Smooth muscle cell (in vitro differentiated cells): ENCODE data around the gene AMZ1. TPM values are rescaled to one million over a fixed set of nuclear protein-coding genes. Genes with fewer than 3 reads are reported as not detected.

Experiments
- DNase-seq: peaks from one replicate; lab custom pipeline; 2025; ENCODE audit not compliant: unreplicated experiment; lab: John Stamatoyannopoulos, UW
- H2AFZ ChIP-seq: fragments of 200-600 bp; sonication (generic); 2 replicates; pipeline ENCODE4 v1.6.0; 2016; ENCODE audit warnings: antibody characterized with exemption, low read depth, mild to moderate bottlenecking
- H3F3A ChIP-seq: fragments of 200-600 bp; sonication (generic); 2 replicates; pipeline ENCODE4 v1.6.0; 2017; ENCODE audit warnings: antibody characterized with exemption, low read depth
- H3K27ac ChIP-seq: fragments of 200-600 bp; sonication (generic); 2 replicates; pipeline ENCODE4 v1.5.1; 2016; ENCODE audit warnings: low read depth, mild to moderate bottlenecking
- H3K27me3 ChIP-seq: fragments of 200-600 bp; sonication (generic); 2 replicates; pipeline ENCODE4 v1.6.1; 2016; ENCODE audit warnings: low read depth, mild to moderate bottlenecking
- H3K36me3 ChIP-seq: fragments of 200-600 bp; sonication (generic); 2 replicates; pipeline ENCODE4 v1.5.1; 2016; ENCODE audit warnings: low read depth
- H3K4me1 ChIP-seq: fragments of 200-600 bp; sonication (generic); 2 replicates; pipeline ENCODE4 v1.5.1; 2016; ENCODE audit warnings: low read depth
- H3K4me2 ChIP-seq: fragments of 200-600 bp; sonication (generic); 2 replicates; pipeline ENCODE4 v1.6.0; 2016; ENCODE audit warnings: mild to moderate bottlenecking
- H3K4me3 ChIP-seq: fragments of 200-600 bp; sonication (generic); 2 replicates; pipeline ENCODE4 v1.5.1; 2016; ENCODE audit warnings: mild to moderate bottlenecking
- H3K79me2 ChIP-seq: fragments of 200-600 bp; sonication (generic); 2 replicates; pipeline ENCODE4 v1.6.0; 2016; ENCODE audit warnings: low read depth, mild to moderate bottlenecking
- H3K9ac ChIP-seq: fragments of 200-600 bp; sonication (generic); 2 replicates; pipeline ENCODE4 v1.6.0; 2016; ENCODE audit warnings: low read depth
- H3K9me3 ChIP-seq: fragments of 200-600 bp; sonication (generic); replicated peaks from 2 replicates; pipeline ENCODE4 v1.5.1; 2016; ENCODE audit warnings: low read depth
- H4K20me1 ChIP-seq: fragments of 200-600 bp; sonication (generic); 2 replicates; pipeline ENCODE4 v1.6.0; 2016; ENCODE audit warnings: low read depth
- WGBS: methylation state at CpG from one replicate; pipeline ENCODE4 v1.1.7; 2016; ENCODE audit warnings: low lambda C conversion rate; 5-methylcytosine and 5-hydroxymethylcytosine counted together
- polyA plus RNA-seq: library from polyadenylated mRNA; unstranded; fragments of >200 nt; fragmentation: Nextera tagmentation; extraction: Ambion mirVana; gene quantifications from 2 replicates; pipeline ENCODE4 v1.2.1, GENCODE V29; 2016
- total RNA-seq: library from RNA; depleted of rRNA; stranded (reverse); fragments of >200 nt; gene quantifications from 2 replicates; pipeline ENCODE4 v1.2.3, GENCODE V29; 2014
- TF ChIP-seq, protein P1 (sequence below): fragments of 200-600 bp; sonication (generic); IDR thresholded peaks from 2 replicates; pipeline ENCODE4 v1.5.1; 2017; ENCODE audit warnings: borderline replicate concordance, mild to moderate bottlenecking, antibody characterized with exemption; ENCODE audit not compliant: insufficient read depth, poor library complexity, severe bottlenecking

Gene AMZ1
- total and polyA plus RNA-seq, 2 experiments from 2014 or later, result 0.63 to 1.1 TPM

DNA sequence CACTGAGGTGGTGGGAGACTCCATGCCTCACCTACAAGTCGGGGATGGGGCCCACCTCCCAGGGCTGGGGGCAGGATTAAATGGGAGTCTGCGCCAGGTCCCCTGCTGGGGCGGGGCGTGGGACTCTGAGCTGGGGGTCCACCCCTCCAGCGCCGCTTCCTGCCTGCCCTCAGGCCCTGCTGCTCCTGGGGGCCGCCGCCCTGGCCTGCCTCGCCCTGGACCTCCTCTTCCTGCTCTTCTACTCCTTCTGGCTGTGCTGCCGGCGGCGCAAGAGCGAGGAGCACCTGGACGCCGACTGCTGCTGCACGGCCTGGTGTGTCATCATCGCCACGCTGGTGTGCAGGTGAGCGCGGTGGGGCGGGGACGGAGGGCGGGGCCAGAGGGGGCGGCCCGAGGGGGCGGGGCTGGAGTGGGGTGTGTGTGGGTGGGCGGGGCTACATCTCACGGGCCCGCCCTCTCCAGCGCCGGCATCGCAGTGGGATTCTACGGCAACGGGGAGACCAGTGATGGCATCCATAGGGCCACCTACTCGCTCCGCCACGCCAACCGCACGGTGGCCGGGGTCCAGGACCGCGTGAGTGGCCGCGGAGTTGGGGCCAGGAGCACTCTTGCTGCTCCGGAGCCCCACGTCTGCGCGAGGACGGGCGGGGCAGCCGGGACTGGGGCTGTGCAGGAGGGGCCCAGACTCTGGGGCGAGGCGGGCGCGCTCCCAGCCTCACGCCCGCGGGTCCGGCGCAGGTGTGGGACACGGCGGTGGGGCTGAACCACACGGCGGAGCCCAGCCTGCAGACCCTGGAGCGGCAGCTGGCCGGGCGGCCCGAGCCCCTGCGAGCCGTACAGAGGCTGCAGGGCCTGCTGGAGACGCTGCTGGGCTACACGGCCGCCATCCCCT lies 41.1 kb upstream of the AMZ1 start:
- Histone ChIP-seq H3K36me3 (peaks cover 4% of the 10 kb centered on the region), H4K20me1 (peaks cover 93% of the 10 kb centered on the region), H3K79me2 (peaks cover 49% of the 10 kb centered on the region), H3K27me3 (no peaks in the 10 kb centered on the region), H3K9ac (no peak overlapping the region), H2AFZ (no peak overlapping the region), H3F3A (no peaks in the 10 kb centered on the region), H3K27ac (no peak overlapping the region), H3K4me1 (peaks cover 3% of the 10 kb centered on the region), H3K9me3 (no peaks in the 10 kb centered on the region), H3K4me2 (no peak overlapping the region), H3K4me3 (no peak overlapping the region)
- DNase-seq, result no peak
- TF ChIP-seq, protein P1, sequence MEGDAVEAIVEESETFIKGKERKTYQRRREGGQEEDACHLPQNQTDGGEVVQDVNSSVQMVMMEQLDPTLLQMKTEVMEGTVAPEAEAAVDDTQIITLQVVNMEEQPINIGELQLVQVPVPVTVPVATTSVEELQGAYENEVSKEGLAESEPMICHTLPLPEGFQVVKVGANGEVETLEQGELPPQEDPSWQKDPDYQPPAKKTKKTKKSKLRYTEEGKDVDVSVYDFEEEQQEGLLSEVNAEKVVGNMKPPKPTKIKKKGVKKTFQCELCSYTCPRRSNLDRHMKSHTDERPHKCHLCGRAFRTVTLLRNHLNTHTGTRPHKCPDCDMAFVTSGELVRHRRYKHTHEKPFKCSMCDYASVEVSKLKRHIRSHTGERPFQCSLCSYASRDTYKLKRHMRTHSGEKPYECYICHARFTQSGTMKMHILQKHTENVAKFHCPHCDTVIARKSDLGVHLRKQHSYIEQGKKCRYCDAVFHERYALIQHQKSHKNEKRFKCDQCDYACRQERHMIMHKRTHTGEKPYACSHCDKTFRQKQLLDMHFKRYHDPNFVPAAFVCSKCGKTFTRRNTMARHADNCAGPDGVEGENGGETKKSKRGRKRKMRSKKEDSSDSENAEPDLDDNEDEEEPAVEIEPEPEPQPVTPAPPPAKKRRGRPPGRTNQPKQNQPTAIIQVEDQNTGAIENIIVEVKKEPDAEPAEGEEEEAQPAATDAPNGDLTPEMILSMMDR, result no peak
- WGBS, result 98% methylated on average over 24 of the region's 73 CpGs

DNA sequence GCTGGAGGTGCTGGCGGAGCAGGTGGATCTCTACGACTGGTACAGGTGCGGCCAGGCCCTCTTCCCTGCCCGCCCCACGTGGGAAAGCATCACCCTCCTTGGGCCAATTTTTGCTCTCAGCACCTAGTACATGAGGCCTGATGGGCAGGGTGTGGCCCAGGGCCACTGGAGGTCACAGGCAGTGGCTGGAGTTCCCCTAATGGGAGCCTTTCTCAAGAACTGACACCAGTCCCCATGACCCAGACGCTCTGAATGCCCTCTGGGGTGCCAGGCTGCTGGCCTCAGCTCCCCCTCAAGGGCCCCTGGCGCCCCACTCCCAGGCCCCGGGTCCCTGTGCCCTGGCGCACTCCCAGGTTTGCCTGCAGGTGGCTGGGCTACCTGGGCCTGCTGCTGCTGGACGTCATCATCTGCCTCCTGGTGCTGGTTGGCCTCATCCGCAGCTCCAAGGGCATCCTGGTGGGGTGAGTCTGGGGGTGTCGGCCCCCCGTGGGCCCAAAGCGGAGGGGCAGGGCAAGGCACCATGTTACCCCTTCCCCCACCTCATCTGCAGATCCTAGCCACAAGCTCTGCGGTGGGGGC lies 40.3 kb upstream of the AMZ1 start:
- no peak overlapping the region for H3K27ac ChIP-seq
- H3F3A ChIP-seq, result no peaks in the 10 kb centered on the region
- no peak overlapping the region for H3K4me3 ChIP-seq
- DNase-seq, result no peak
- 100% methylated on average over 14 of the region's 15 CpGs for WGBS
- H4K20me1 ChIP-seq, result peaks cover 93% of the 10 kb centered on the region
- TF ChIP-seq, protein P1, result no peak
- no peak overlapping the region for H3K9ac ChIP-seq
- H3K9me3 ChIP-seq, result no peaks in the 10 kb centered on the region
- H3K4me2 ChIP-seq, result no peak overlapping the region
- no peaks in the 10 kb centered on the region for H3K27me3 ChIP-seq
- no peaks in the 10 kb centered on the region for H3K4me1 ChIP-seq
- no peak overlapping the region for H2AFZ ChIP-seq
- H3K79me2 ChIP-seq, result peaks cover 41% of the 10 kb centered on the region
- H3K36me3 ChIP-seq, result peaks cover 5% of the 10 kb centered on the region

- no peak overlapping the region for H3K9ac ChIP-seq
- peaks cover 81% of the 10 kb centered on the region for H4K20me1 ChIP-seq
- H3K27ac ChIP-seq, result no peak overlapping the region
- no peaks in the 10 kb centered on the region for H3F3A ChIP-seq
- H3K27me3 ChIP-seq, result no peaks in the 10 kb centered on the region
- no peak overlapping the region for H3K4me3 ChIP-seq
- H3K4me1 ChIP-seq, result no peaks in the 10 kb centered on the region
- WGBS, result 91% methylated on average over 15 of the region's 18 CpGs
- no peak overlapping the region for H2AFZ ChIP-seq
- H3K36me3 ChIP-seq, result peaks cover 5% of the 10 kb centered on the region
- no peak overlapping the region for H3K4me2 ChIP-seq
- H3K9me3 ChIP-seq, result no peaks in the 10 kb centered on the region
- DNase-seq, result no peak
- peaks cover 25% of the 10 kb centered on the region for H3K79me2 ChIP-seq
- TF ChIP-seq, protein P1, result no peak
Measured at GRCh38 chr7:2649139-2649838, 38.7 kb upstream of the AMZ1 start.
